SJSA1 (cell line): ENCODE results near the gene TRIM28. TPM values are rescaled to one million over a fixed set of nuclear protein-coding genes. Genes with fewer than 3 reads are reported as not detected.
A peak's percentile ranks its signal among the peaks of the same experiment; 100 is the strongest.
"Not testable (repeated sequence)": the region's sequence is repeated elsewhere in the genome, so short reads cannot be mapped to it uniquely, and the experiment has no call there.

Experiments used
- DNase-seq, 2 experiments: peaks; one replicate each; pipeline ENCODE4 v3.0.0-alpha.2; 2015 to 2020; ENCODE audit warnings: low spot score in 2 of 2, low read depth in 1 of 2
- H3K27ac ChIP-seq: fragments of 250-450 bp; sonication (Bioruptor Pico); 2 replicates; pipeline ENCODE4 v1.5.1; 2020; ENCODE audit warnings: mild to moderate bottlenecking, moderate library complexity
- H3K27me3 ChIP-seq: fragments of 250-450 bp; sonication (Bioruptor Pico); replicated peaks from 2 replicates; pipeline ENCODE4 v1.5.1; 2020; ENCODE audit warnings: mild to moderate bottlenecking, moderate library complexity
- H3K36me3 ChIP-seq: fragments of 250-450 bp; sonication (Bioruptor Pico); 2 replicates; pipeline ENCODE4 v1.5.1; 2020; ENCODE audit warnings: mild to moderate bottlenecking
- H3K4me1 ChIP-seq: fragments of 250-450 bp; sonication (Bioruptor Pico); replicated peaks from 2 replicates; pipeline ENCODE4 v1.6.1; 2021; ENCODE audit warnings: mild to moderate bottlenecking
- H3K4me3 ChIP-seq: fragments of 250-450 bp; sonication (Bioruptor Pico); 2 replicates; pipeline ENCODE4 v1.5.1; 2020; ENCODE audit warnings: mild to moderate bottlenecking
- H3K9me3 ChIP-seq: fragments of 250-450 bp; sonication (Bioruptor Pico); replicated peaks from 2 replicates; pipeline ENCODE4 v1.5.1; 2020; ENCODE audit warnings: mild to moderate bottlenecking
- total RNA-seq: library from RNA; depleted of rRNA; stranded (reverse); fragments of >200 nt; shearing (Covaris generic); gene quantifications from 2 replicates; pipeline ENCODE4 v1.2.3, GENCODE V29; 2014

Gene TRIM28
- total RNA-seq, 1 experiment from 2014 or later: 432 TPM

GRCh38 chr19:58535857-58536256, 8.0 kb upstream of the TRIM28 start:
- no peak for DNase-seq
- Histone ChIP-seq H3K27me3 (peaks cover 32% of the 10 kb centered on the region), H3K4me1 (no peaks in the 10 kb centered on the region), H3K9me3 (0 out of 2 replicates have a peak, but pooled peaks cover 3% of the 10 kb centered on the region), H3K36me3 (no peaks in the 10 kb centered on the region), H3K27ac (no peak overlapping the region), H3K4me3 (no peak overlapping the region)

DNA sequence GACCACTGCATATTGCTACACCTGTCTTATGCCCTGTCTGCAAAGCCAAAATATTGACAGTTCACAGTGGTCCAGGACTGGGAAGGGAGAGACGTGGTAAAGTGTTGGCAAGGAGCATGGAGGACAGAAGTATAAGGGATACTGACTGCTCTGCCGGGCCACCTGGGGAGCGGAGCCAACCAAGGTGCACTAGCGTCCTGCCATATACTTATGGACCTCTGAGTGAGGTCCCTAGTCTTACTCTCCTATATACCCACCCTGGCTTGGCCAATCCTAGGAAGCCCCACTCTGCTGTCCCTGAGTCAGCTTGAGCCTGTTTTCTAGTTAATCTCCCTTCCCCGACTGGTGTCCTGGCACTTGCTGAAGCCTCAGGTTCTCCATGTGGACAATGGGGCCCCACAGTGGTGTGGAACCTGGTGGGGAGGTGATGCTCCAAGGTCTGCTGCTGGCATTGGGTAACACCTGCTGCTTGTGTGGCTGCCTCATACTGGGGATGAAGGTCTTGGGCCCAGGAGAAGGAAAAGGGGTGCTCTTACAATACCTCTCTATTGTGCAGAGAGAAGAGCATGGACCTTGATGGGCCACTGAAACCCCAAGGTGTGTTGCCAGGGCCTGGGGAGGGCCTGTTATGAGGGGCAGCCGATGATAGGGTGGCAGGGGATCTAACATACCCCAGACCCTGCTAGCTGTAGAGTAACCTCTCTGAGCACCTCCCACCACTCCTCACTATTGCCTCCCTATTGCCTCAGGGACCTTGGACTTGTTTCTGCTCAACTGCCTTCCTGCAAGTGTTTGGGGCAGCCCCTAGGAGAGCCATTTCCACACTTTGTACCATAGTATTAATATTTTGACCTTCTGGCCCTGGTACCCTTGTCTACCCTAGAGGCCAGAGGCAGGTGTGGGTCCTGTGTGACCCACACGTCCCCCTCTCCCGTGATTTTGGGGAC, 6.7 kb upstream of the TRIM28 start:
- Histone ChIP-seq H3K27ac (no peak overlapping the region), H3K4me1 (no peaks in the 10 kb centered on the region), H3K36me3 (no peaks in the 10 kb centered on the region), H3K4me3 (no peak overlapping the region), H3K27me3 (peaks cover 22% of the 10 kb centered on the region), H3K9me3 (0 out of 2 replicates have a peak, but pooled peaks cover 3% of the 10 kb centered on the region)
- no peak for DNase-seq

DNA sequence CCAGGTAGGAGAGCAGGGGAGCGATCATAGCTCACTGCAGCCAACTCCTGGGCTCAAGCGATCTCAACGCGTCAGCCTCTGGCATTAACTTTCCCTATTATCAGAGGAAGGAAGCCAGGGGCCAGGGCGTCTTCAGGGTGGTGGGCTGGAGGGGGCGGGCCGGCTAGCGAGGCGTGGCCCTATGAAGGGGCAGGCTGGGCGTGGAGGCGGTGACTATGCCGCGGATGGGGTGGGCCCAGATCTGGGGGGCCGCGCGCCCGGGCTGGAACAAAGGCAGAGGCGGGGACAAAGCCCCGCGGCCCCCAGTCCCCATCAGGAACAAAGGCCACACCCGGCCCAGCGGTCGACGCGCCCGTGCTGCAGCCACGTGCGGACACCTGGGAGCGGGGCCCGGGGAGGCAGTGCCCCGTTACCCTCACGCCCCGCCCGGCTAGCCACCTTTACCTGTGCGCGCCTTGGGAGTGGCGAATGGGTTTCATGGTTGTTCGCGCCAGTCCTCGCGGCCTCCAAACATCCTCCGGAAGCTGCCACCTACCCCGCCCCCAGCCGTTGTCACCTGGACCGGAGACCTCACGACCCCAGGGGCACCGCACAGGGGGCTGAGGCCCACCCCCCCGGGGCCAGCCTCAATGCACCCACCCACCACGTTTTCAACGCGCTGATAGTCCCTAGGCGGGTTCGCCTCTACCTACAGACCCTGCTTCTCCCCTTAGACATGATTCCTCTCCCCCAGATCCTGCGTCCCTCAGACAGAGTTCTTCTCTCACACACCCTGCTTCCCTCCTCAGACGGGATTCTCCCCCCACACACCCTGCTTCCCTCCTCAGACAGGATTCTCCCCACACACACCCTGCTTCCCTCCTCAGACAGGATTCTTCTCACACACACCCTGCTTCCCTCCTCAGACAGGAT, 5.4 kb upstream of the TRIM28 start:
- Histone ChIP-seq H3K36me3 (no peaks in the 10 kb centered on the region), H3K27ac (no peak overlapping the region), H3K27me3 (peaks cover 16% of the 10 kb centered on the region), H3K9me3 (0 out of 2 replicates have a peak, but pooled peaks cover 3% of the 10 kb centered on the region), H3K4me3 (no peak overlapping the region), H3K4me1 (peaks cover 3% of the 10 kb centered on the region; the same call in 1 of the 2 replicates)
- no peak for DNase-seq

DNA sequence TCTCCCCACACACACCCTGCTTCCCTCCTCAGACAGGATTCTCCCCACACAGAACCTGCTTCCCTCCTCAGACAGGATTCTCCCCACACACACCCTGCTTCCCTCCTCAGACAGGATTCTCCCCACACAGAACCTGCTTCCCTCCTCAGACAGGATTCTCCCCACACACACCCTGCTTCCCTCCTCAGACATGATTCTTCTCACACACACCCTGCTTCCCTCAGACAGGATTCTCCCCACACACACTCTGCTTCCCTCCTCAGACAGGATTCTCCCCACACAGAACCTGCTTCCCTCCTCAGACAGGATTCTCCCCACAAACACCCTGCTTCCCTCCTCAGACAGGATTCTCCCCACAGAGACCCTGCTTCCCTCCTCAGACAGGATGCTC, 4.7 kb upstream of the TRIM28 start:
- peaks cover 16% of the 10 kb centered on the region for H3K27me3 ChIP-seq
- H3K9me3 ChIP-seq, H3K4me3 ChIP-seq, H3K27ac ChIP-seq, H3K36me3 ChIP-seq, DNase-seq, H3K4me1 ChIP-seq: not testable (repeated sequence)

- H3K27ac ChIP-seq: not testable (repeated sequence)
Measured at GRCh38 chr19:58542641-58543372, 1.1 kb upstream of the TRIM28 start.

GRCh38 chr19:58544591-58545285, 874 bp downstream of the TRIM28 start:
- Histone ChIP-seq H3K4me1 (peaks cover 16% of the 10 kb centered on the region), H3K27me3 (no peaks in the 10 kb centered on the region), H3K9me3 (peaks cover 4% of the 10 kb centered on the region), H3K27ac (peak overlapping the region; percentile 55), H3K4me3 (peak overlapping the region; percentile 99), H3K36me3 (peaks cover 50% of the 10 kb centered on the region)
- peak; percentile 27 to 67 for DNase-seq

More at GRCh38 chr19:58542641-58543372, 1.1 kb upstream of the TRIM28 start:
- not testable (repeated sequence) for H3K4me3 ChIP-seq, H3K9me3 ChIP-seq, DNase-seq, H3K27me3 ChIP-seq
- Histone ChIP-seq H3K4me1 (peaks cover 16% of the 10 kb centered on the region), H3K36me3 (peaks cover 31% of the 10 kb centered on the region)

GRCh38 chr19:58545286-58546018, 1.6 kb downstream of the TRIM28 start:
- DNase-seq: no peak
- peak overlapping the region; percentile 99 for H3K4me3 ChIP-seq
- H3K4me1 ChIP-seq: peaks cover 16% of the 10 kb centered on the region
- no peaks in the 10 kb centered on the region for H3K27me3 ChIP-seq
- H3K9me3 ChIP-seq: peaks cover 4% of the 10 kb centered on the region
- H3K36me3 ChIP-seq: peaks cover 57% of the 10 kb centered on the region
- peak overlapping the region; percentile 28; the same call in 1 of the 2 replicates for H3K27ac ChIP-seq

DNA sequence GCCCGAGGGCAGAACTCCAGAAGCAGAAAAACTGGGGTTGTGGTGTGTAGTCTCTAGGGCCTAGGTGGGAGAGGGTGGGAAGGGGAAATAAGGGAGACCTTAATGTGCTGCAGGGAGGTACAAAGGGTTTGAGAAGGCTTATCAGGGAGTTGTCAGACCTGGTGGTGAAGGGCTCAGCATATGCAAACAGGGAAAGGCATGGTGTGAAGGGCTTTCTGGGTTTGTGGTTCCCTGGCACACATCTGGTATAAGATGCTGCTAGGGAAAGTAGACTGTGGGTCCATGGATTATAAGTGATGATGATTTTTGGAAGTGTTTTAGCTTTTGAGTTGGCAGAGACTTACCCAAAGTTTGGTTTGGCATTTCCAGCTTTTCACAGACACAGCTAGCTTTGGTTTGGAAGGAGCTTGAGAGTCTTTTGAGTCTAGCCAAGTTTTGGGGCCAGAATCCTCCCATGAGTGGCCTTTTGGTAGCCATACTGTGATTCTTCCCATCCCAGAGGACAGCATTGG, 2.2 kb downstream of the TRIM28 start:
- Histone ChIP-seq H3K27me3 (no peaks in the 10 kb centered on the region), H3K27ac (no peak overlapping the region), H3K4me3 (peak overlapping the region; percentile 99), H3K4me1 (peaks cover 16% of the 10 kb centered on the region), H3K36me3 (peaks cover 63% of the 10 kb centered on the region), H3K9me3 (peaks cover 4% of the 10 kb centered on the region)
- no peak for DNase-seq

- peaks cover 16% of the 10 kb centered on the region for H3K4me1 ChIP-seq
Measured at GRCh38 chr19:58547323-58548312, 3.8 kb downstream of the TRIM28 start.

DNA sequence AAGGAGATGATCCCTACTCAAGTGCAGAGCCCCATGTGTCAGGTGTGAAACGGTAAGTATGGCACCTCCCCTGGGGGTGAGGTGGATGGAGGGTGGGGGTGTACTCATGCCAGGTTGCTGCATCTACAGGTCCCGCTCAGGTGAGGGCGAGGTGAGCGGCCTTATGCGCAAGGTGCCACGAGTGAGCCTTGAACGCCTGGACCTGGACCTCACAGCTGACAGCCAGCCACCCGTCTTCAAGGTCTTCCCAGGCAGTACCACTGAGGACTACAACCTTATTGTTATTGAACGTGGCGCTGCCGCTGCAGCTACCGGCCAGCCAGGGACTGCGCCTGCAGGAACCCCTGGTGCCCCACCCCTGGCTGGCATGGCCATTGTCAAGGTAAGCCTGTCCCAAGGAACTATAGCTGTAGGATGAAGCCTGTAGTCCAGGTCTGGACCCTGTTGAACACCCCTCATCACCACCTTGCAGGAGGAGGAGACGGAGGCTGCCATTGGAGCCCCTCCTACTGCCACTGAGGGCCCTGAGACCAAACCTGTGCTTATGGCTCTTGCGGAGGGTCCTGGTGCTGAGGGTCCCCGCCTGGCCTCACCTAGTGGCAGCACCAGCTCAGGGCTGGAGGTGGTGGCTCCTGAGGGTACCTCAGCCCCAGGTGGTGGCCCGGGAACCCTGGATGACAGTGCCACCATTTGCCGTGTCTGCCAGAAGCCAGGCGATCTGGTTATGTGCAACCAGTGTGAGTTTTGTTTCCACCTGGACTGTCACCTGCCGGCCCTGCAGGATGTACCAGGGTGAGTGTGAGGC, 5.2 kb downstream of the TRIM28 start:
- peaks cover 16% of the 10 kb centered on the region for H3K4me1 ChIP-seq
- H3K9me3 ChIP-seq: peaks cover 4% of the 10 kb centered on the region
- H3K27ac ChIP-seq: no peak overlapping the region
- no peak overlapping the region for H3K4me3 ChIP-seq
- peaks cover 93% of the 10 kb centered on the region for H3K36me3 ChIP-seq
- no peaks in the 10 kb centered on the region for H3K27me3 ChIP-seq
- DNase-seq: no peak

More at GRCh38 chr19:58547323-58548312, 3.8 kb downstream of the TRIM28 start:
- no peak for DNase-seq
- peaks cover 4% of the 10 kb centered on the region for H3K9me3 ChIP-seq
- peaks cover 79% of the 10 kb centered on the region for H3K36me3 ChIP-seq
- H3K27ac ChIP-seq: no peak overlapping the region
- H3K4me3 ChIP-seq: no peak overlapping the region
- no peaks in the 10 kb centered on the region for H3K27me3 ChIP-seq
